K562 (cell line): Measurements from ENCODE around the gene HADHA. TPM values are rescaled to one million over a fixed set of nuclear protein-coding genes. Genes with fewer than 3 reads are reported as not detected.

Experiments used
- BCOR ChIP-seq: fragments of 450-650 bp; IDR thresholded peaks from 2 replicates; pipeline ENCODE4 v1.6.1; 2016
- CAMTA2 ChIP-seq: fragments of 250-450 bp; sonication (Bioruptor Pico); conservative IDR thresholded peaks from 2 replicates; pipeline ENCODE4 v1.5.1; 2022
- HDAC3 ChIP-seq: fragments of 450-650 bp; IDR thresholded peaks from 2 replicates; pipeline ENCODE4 v1.6.1; 2018; ENCODE audit warnings: borderline replicate concordance, mild to moderate bottlenecking, moderate library complexity; ENCODE audit not compliant: partially characterized antibody
- MED1 ChIP-seq: sonication (generic); formaldehyde crosslinking; IDR thresholded peaks from 2 replicates; pipeline ENCODE4 v1.8.1; 2023; ENCODE audit warnings: missing genetic modification reagents, borderline replicate concordance
- MTF1 ChIP-seq: fragments of 250-450 bp; sonication (Bioruptor Pico); IDR thresholded peaks from 2 replicates; pipeline ENCODE4 v1.9.0; 2021; ENCODE audit warnings: moderate library complexity, mild to moderate bottlenecking, inconsistent platforms, borderline replicate concordance
- MYC ChIP-seq, 2 experiments: fragments of 250-450 bp in 1 of 2; sonication (Bioruptor Pico) in 1 of 2; IDR thresholded peaks; 2 replicates each; pipeline versions ENCODE4 v1.5.1 to v1.6.1; 2012 to 2021; ENCODE audit warnings: low read depth in 2 of 2, borderline replicate concordance in 1 of 2, improper control_type of control experiment in 1 of 2, low read length in 1 of 2, mild to moderate bottlenecking in 1 of 2, moderate library complexity in 1 of 2
- NR2F6 ChIP-seq: fragments of 450-650 bp; formaldehyde crosslinking; IDR thresholded peaks from 2 replicates; pipeline ENCODE4 v1.4.0; 2020; ENCODE audit warnings: mild to moderate bottlenecking
- POLR2G ChIP-seq: fragments of 200-400 bp; formaldehyde crosslinking; IDR thresholded peaks from 2 replicates; pipeline ENCODE4 v1.6.1; 2017; ENCODE audit warnings: low read depth, mild to moderate bottlenecking, antibody characterized with exemption, low read length, moderate library complexity
- RBM39 ChIP-seq: fragments of 200-400 bp; formaldehyde crosslinking; optimal IDR thresholded peaks from 2 replicates; pipeline ENCODE3; 2018; ENCODE audit warnings: low read depth, low read length
- SNIP1 ChIP-seq: fragments of 450-650 bp; IDR thresholded peaks from 2 replicates; pipeline ENCODE4 v1.7.1; 2017; ENCODE audit warnings: low read depth, mild to moderate bottlenecking
- TCF7L2 ChIP-seq: fragments of 150-350 bp; IDR thresholded peaks from 2 replicates; pipeline ENCODE4 v1.6.1; 2016; ENCODE audit warnings: low read depth, mild to moderate bottlenecking, low read length, moderate library complexity
- THRAP3 ChIP-seq: fragments of 450-650 bp; IDR thresholded peaks from 2 replicates; pipeline ENCODE4 v1.6.1; 2016; ENCODE audit warnings: mild to moderate bottlenecking, inconsistent platforms, borderline replicate concordance
- polyA plus RNA-seq, 8 experiments: library from polyadenylated mRNA; depleted of rRNA in 4 of 8; stranded (reverse) in 5 of 8; unstranded in 3 of 8; fragments of >200 nt; fragmentation: Nextera tagmentation in 2 of 8; fragmentation: Illumina TruSeq in 1 of 8; extraction: Ambion mirVana in 2 of 8; extraction: Trizol in 1 of 8; gene quantifications; 2 replicates each; pipeline versions ENCODE4 v1.2.1 to v1.2.3, GENCODE V29; 2011 to 2014; ENCODE audit warnings: inconsistent platforms in 1 of 8, missing spikeins in 1 of 8
- total RNA-seq, 7 experiments: library from RNA; depleted of rRNA in 6 of 7; stranded (reverse); fragments of >200 nt in 6 of 7; fragmentation: Illumina TruSeq in 2 of 7; extraction: Trizol in 2 of 7; gene quantifications; 2 replicates each; pipeline versions ENCODE4 v1.2.1 to v1.2.3, GENCODE V29; 2011 to 2021; ENCODE audit warnings: low replicate concordance in 1 of 7
- TF ChIP-seq, protein P1 (sequence below): fragments of 250-450 bp; sonication (Bioruptor Pico); IDR thresholded peaks from 2 replicates; pipeline ENCODE4 v1.5.0; 2021; ENCODE audit warnings: mild to moderate bottlenecking, moderate library complexity
- TF ChIP-seq, protein P2 (sequence below): sonication (generic); formaldehyde crosslinking; IDR thresholded peaks from 2 replicates; pipeline ENCODE4 v1.8.0; 2022; ENCODE audit warnings: missing genetic modification reagents, mild to moderate bottlenecking, borderline replicate concordance
- TF ChIP-seq, protein P3 (sequence below), 2 experiments: fragments of 450-650 bp; IDR thresholded peaks; 2 replicates each; pipeline ENCODE4 v1.6.1; 2016
- TF ChIP-seq, protein P4 (sequence below): fragments of 450-650 bp; formaldehyde crosslinking; IDR thresholded peaks from 2 replicates; pipeline ENCODE4 v1.4.0; 2022; ENCODE audit warnings: missing genetic modification characterization
- TF ChIP-seq, protein P5 (sequence below): fragments of 450-650 bp; formaldehyde crosslinking; IDR thresholded peaks from 2 replicates; pipeline ENCODE4 v1.4.0; 2020; ENCODE audit warnings: mild to moderate bottlenecking, moderate library complexity

HADHA gene
- total and polyA plus RNA-seq, 9 of the 15 experiments (the other 6 are each of a cell fraction or from before 2014, with no cell fraction given) = 145 to 326 (median 202) TPM

DNA sequence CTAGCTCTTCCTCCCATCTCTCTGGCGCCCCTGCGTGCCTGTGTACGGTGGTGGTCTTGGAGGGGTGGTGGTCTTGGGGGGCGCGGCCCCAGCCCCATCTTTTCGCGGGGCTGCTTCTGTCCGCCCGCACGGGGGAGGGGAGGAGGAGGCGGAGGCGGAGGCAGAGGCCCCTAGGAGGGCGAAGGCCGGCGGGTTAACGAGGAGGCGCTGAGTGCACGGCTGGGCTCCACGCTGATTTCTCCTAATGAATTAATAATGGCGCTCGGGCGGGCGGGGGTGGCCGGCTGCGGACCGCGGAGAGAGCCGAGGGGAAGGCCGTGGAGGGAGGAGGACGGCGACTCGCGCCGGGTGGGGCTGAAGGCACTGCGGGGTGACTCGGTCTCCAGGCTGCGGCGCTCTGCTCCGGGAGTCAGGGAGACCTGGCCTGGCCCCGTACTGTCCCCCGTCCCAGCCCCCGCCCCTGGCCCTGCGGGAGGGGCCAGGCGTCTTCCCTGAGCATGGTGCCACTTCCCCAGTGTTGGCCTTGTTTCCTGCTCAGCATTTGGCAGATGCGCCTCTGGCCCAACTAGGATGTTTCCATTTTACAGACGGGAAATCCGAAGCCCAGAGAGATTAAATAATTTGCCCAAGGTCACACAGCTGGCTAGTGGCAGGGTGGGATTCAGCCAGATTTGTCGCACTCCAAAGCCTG, 65.5 kb downstream of the HADHA start (continued):
- TF ChIP-seq, protein P1, sequence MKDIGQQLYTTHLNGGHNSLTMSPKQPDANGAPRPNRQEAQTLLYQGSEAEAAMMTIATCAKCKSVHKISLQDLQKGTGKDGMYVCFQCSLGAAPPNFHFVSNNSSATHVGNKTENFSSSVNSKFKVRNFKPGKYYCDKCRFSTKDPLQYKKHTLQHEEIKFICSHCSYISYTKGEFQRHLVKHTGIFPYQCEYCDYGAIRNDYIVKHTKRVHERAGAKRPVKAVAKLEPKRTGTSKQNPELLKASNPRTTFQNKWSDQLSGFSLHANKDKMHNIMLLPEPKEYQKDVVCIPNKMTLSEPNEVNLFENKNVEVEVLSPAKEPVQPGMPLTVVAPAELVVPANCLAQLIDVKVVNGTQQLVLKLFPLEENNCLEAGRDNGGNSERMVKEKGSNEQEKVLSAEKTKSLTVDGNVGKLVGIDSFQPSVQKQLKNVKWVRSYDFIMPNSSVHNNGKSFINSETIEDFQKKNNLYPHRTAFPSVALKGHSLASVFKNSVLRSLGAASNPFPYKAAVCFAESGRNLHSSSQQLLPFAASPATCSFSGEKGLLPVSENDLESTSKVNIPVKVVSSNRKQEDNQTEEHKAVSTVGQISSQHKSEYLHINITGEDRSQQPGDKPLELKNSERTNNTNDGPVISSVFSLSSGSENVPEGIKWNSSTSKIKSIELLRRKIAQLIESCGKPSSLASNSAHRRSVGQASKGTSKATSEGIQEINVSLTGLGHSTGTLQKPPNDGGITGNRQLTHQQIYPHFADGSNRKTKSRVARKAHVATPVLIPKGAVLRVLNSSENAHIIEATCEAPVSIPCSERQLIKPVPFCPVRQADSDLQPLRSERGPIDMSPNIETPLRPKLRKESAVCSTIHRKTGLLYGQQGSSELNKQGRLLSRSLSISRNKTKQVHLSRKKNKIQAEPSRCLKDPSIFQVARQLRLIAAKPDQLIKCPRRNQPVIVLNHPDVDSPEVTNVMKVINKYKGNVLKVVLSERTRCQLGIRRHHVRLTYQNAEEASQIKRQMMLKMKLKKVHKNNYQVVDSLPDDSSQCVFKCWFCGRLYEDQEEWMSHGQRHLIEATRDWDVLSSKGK (CRISPR knock-in tag) = no peak
- TF ChIP-seq MTF1 (CRISPR knock-in tag) (no peak), RBM39 (no peak), THRAP3 (no peak), BCOR (0 out of 2 replicates have a peak, but pooled peaks have one; percentile 28), MED1 (no peak), HDAC3 (no peak), NR2F6 (CRISPR knock-in tag) (no peak), POLR2G (peak; percentile 46), SNIP1 (no peak), MYC (IDR thresholded peaks at IDR 0.05; ENCODE audit: low read depth, low read length) (no peak), MYC (CRISPR knock-in tag; IDR thresholded peaks at IDR 0.05; ENCODE audit: borderline replicate concordance, low read depth) (no peak), TCF7L2 (no peak), CAMTA2 (CRISPR knock-in tag) (no peak)
- TF ChIP-seq, protein P2, sequence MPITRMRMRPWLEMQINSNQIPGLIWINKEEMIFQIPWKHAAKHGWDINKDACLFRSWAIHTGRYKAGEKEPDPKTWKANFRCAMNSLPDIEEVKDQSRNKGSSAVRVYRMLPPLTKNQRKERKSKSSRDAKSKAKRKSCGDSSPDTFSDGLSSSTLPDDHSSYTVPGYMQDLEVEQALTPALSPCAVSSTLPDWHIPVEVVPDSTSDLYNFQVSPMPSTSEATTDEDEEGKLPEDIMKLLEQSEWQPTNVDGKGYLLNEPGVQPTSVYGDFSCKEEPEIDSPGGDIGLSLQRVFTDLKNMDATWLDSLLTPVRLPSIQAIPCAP (CRISPR knock-in tag) = no peak
- TF ChIP-seq, protein P3, sequence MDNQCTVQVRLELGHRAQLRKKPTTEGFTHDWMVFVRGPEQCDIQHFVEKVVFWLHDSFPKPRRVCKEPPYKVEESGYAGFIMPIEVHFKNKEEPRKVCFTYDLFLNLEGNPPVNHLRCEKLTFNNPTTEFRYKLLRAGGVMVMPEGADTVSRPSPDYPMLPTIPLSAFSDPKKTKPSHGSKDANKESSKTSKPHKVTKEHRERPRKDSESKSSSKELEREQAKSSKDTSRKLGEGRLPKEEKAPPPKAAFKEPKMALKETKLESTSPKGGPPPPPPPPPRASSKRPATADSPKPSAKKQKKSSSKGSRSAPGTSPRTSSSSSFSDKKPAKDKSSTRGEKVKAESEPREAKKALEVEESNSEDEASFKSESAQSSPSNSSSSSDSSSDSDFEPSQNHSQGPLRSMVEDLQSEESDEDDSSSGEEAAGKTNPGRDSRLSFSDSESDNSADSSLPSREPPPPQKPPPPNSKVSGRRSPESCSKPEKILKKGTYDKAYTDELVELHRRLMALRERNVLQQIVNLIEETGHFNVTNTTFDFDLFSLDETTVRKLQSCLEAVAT (IDR thresholded peaks at IDR 0.05) = no peak
- TF ChIP-seq, protein P4, sequence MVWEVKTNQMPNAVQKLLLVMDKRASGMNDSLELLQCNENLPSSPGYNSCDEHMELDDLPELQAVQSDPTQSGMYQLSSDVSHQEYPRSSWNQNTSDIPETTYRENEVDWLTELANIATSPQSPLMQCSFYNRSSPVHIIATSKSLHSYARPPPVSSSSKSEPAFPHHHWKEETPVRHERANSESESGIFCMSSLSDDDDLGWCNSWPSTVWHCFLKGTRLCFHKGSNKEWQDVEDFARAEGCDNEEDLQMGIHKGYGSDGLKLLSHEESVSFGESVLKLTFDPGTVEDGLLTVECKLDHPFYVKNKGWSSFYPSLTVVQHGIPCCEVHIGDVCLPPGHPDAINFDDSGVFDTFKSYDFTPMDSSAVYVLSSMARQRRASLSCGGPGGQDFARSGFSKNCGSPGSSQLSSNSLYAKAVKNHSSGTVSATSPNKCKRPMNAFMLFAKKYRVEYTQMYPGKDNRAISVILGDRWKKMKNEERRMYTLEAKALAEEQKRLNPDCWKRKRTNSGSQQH = no peak
- TF ChIP-seq, protein P5, sequence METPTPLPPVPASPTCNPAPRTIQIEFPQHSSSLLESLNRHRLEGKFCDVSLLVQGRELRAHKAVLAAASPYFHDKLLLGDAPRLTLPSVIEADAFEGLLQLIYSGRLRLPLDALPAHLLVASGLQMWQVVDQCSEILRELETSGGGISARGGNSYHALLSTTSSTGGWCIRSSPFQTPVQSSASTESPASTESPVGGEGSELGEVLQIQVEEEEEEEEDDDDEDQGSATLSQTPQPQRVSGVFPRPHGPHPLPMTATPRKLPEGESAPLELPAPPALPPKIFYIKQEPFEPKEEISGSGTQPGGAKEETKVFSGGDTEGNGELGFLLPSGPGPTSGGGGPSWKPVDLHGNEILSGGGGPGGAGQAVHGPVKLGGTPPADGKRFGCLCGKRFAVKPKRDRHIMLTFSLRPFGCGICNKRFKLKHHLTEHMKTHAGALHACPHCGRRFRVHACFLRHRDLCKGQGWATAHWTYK (CRISPR knock-in tag) = no peak
